Hepatocyte (in vitro differentiated cells): ENCODE measurements around the gene MRPL33. TPM values are rescaled to one million over a fixed set of nuclear protein-coding genes. Genes with fewer than 3 reads are reported as not detected.

Experiments
- DNase-seq: peaks from one replicate; pipeline ENCODE4 v3.0.0-alpha.2; 2016; ENCODE audit warnings: low spot score
- H2AFZ ChIP-seq: fragments of 200-600 bp; sonication (generic); 2 replicates; pipeline ENCODE4 v1.6.0; 2016; ENCODE audit warnings: antibody characterized with exemption, mild to moderate bottlenecking
- H3K27ac ChIP-seq: fragments of 200-600 bp; sonication (generic); 2 replicates; pipeline ENCODE4 v1.5.1; 2016; ENCODE audit warnings: mild to moderate bottlenecking
- H3K27me3 ChIP-seq: fragments of 200-600 bp; sonication (generic); 2 replicates; pipeline ENCODE4 v1.6.1; 2016
- H3K36me3 ChIP-seq: fragments of 200-600 bp; sonication (generic); replicated peaks from 2 replicates; pipeline ENCODE4 v1.5.1; 2016; ENCODE audit warnings: low read depth; ENCODE audit not compliant: insufficient read depth
- H3K4me1 ChIP-seq: fragments of 200-600 bp; sonication (generic); 2 replicates; pipeline ENCODE4 v1.5.1; 2016; ENCODE audit warnings: mild to moderate bottlenecking, moderate library complexity; ENCODE audit not compliant: insufficient read depth
- H3K4me2 ChIP-seq: fragments of 200-600 bp; sonication (generic); 2 replicates; pipeline ENCODE4 v1.6.0; 2016
- H3K4me3 ChIP-seq: fragments of 200-600 bp; sonication (generic); 2 replicates; pipeline ENCODE4 v1.5.1; 2016; ENCODE audit warnings: mild to moderate bottlenecking
- H3K79me2 ChIP-seq: fragments of 200-600 bp; sonication (generic); 2 replicates; pipeline ENCODE4 v1.6.0; 2017; ENCODE audit warnings: mild to moderate bottlenecking
- H3K9me2 ChIP-seq: fragments of 200-600 bp; sonication (generic); replicated peaks from 2 replicates; pipeline ENCODE4 v1.6.0; 2017; ENCODE audit warnings: mild to moderate bottlenecking; ENCODE audit not compliant: insufficient read depth
- H3K9me3 ChIP-seq: fragments of 200-600 bp; sonication (generic); 2 replicates; pipeline ENCODE4 v1.5.1; 2016; ENCODE audit warnings: low read depth, mild to moderate bottlenecking
- H4K20me1 ChIP-seq: fragments of 200-600 bp; sonication (generic); 2 replicates; pipeline ENCODE4 v1.6.0; 2016; ENCODE audit warnings: mild to moderate bottlenecking; ENCODE audit not compliant: insufficient read depth, poor library complexity, severe bottlenecking
- CTCF ChIP-seq: fragments of 200-600 bp; sonication (generic); IDR thresholded peaks from 2 replicates; pipeline ENCODE4 v1.5.1; 2016; ENCODE audit warnings: antibody characterized with exemption, mild to moderate bottlenecking; ENCODE audit not compliant: poor library complexity
- EZH2 ChIP-seq: fragments of 200-600 bp; sonication (generic); IDR thresholded peaks from 2 replicates; pipeline ENCODE4 v1.6.1; 2016; ENCODE audit warnings: antibody characterized with exemption, mild to moderate bottlenecking, borderline replicate concordance
- EZH2phosphoT487 ChIP-seq: fragments of 200-600 bp; sonication (generic); IDR thresholded peaks from one replicate; pipeline ENCODE4 v1.6.1; 2018; ENCODE audit warnings: antibody characterized with exemption, mild to moderate bottlenecking, low read depth, moderate library complexity; ENCODE audit not compliant: unreplicated experiment, severe bottlenecking
- WGBS: methylation state at CpG from one replicate; pipeline ENCODE4 v1.1.6; 2016; ENCODE audit warnings: low lambda C conversion rate; ENCODE audit errors: missing lambda C conversion rate; 5-methylcytosine and 5-hydroxymethylcytosine counted together
- polyA plus RNA-seq: library from polyadenylated mRNA; unstranded; fragments of >200 nt; fragmentation: Nextera tagmentation; extraction: Ambion mirVana; gene quantifications from 2 replicates; pipeline ENCODE4 v1.2.1, GENCODE V29; 2016
- total RNA-seq: library from RNA; depleted of rRNA; stranded (reverse); fragments of >200 nt; gene quantifications from 2 replicates; pipeline ENCODE4 v1.2.3, GENCODE V29; 2014

MRPL33 gene
- total and polyA plus RNA-seq, 2 experiments from 2014 or later = 148 to 311 TPM

- Histone ChIP-seq H3K79me2 (peaks cover 59% of the 10 kb centered on the region), H3K27me3 (no peaks in the 10 kb centered on the region), H2AFZ (no peak overlapping the region), H4K20me1 (peaks cover 4% of the 10 kb centered on the region), H3K4me1 (peaks cover 20% of the 10 kb centered on the region), H3K27ac (peak overlapping the region; percentile 96), H3K4me2 (peak overlapping the region; percentile 78), H3K36me3 (peaks cover 4% of the 10 kb centered on the region), H3K9me3 (no peaks in the 10 kb centered on the region), H3K4me3 (peak overlapping the region; percentile 66), H3K9me2 (no peaks in the 10 kb centered on the region)
- whole genome bisulfite sequencing = 19% methylated on average over 2 of the region's 2 CpGs
- no peak for TF ChIP-seq EZH2phosphoT487
- DNase-seq = no peak
Observed at GRCh38 chr2:27772804-27773203, 1.3 kb downstream of the MRPL33 start.

- peaks cover 70% of the 10 kb centered on the region for H3K79me2 ChIP-seq
- TF ChIP-seq EZH2phosphoT487 (no peak), CTCF (no peak), EZH2 (no peak)
- H2AFZ ChIP-seq = no peak overlapping the region
- H3K4me1 ChIP-seq = peaks cover 20% of the 10 kb centered on the region
- H3K36me3 ChIP-seq = peaks cover 4% of the 10 kb centered on the region
- H3K9me2 ChIP-seq = no peaks in the 10 kb centered on the region
- H4K20me1 ChIP-seq = peaks cover 7% of the 10 kb centered on the region
- peak overlapping the region; percentile 78 for H3K4me2 ChIP-seq
- H3K27ac ChIP-seq = peak overlapping the region; percentile 96
- no peaks in the 10 kb centered on the region for H3K27me3 ChIP-seq
- 84% methylated on average over 5 of the region's 5 CpGs for WGBS
- H3K9me3 ChIP-seq = no peaks in the 10 kb centered on the region
- no peak overlapping the region for H3K4me3 ChIP-seq
- DNase-seq = no peak
Observed at GRCh38 chr2:27773959-27774358, 2.4 kb downstream of the MRPL33 start.

GRCh38 chr2:27776097-27776496 is 4.6 kb downstream of the MRPL33 start:
- 57% methylated on average over 8 of the region's 8 CpGs for WGBS
- peak overlapping the region; percentile 12 for H3K4me2 ChIP-seq
- H3K79me2 ChIP-seq = peaks cover 81% of the 10 kb centered on the region
- H2AFZ ChIP-seq = no peak overlapping the region
- DNase-seq = peak; percentile 54
- H3K4me3 ChIP-seq = no peak overlapping the region
- peak overlapping the region; percentile 11 for H3K27ac ChIP-seq
- no peaks in the 10 kb centered on the region for H3K9me2 ChIP-seq
- H3K36me3 ChIP-seq = peaks cover 4% of the 10 kb centered on the region
- H3K27me3 ChIP-seq = no peaks in the 10 kb centered on the region
- peaks cover 15% of the 10 kb centered on the region for H3K4me1 ChIP-seq
- peaks cover 7% of the 10 kb centered on the region for H4K20me1 ChIP-seq
- TF ChIP-seq CTCF (no peak), EZH2 (no peak), EZH2phosphoT487 (no peak)
- no peaks in the 10 kb centered on the region for H3K9me3 ChIP-seq

GRCh38 chr2:27776696-27777095 is 5.2 kb downstream of the MRPL33 start:
- no peak for DNase-seq
- no peak overlapping the region for H3K4me3 ChIP-seq
- H3K4me2 ChIP-seq = no peak overlapping the region
- no peaks in the 10 kb centered on the region for H3K27me3 ChIP-seq
- no peaks in the 10 kb centered on the region for H3K9me2 ChIP-seq
- H3K9me3 ChIP-seq = no peaks in the 10 kb centered on the region
- peaks cover 15% of the 10 kb centered on the region for H3K4me1 ChIP-seq
- peaks cover 7% of the 10 kb centered on the region for H4K20me1 ChIP-seq
- peak overlapping the region; percentile 6 for H3K27ac ChIP-seq
- H3K79me2 ChIP-seq = peaks cover 87% of the 10 kb centered on the region
- peaks cover 4% of the 10 kb centered on the region for H3K36me3 ChIP-seq
- WGBS = 97% methylated on average over 3 of the region's 3 CpGs
- TF ChIP-seq CTCF = no peak
- no peak for TF ChIP-seq EZH2
- no peak for TF ChIP-seq EZH2phosphoT487
- no peak overlapping the region for H2AFZ ChIP-seq
